Hepatocyte (in vitro differentiated cells): ENCODE data around the gene SSPN. TPM values are rescaled to one million over a fixed set of nuclear protein-coding genes. Genes with fewer than 3 reads are reported as not detected.

Experiments used
- DNase-seq: peaks from one replicate; pipeline ENCODE4 v3.0.0-alpha.2; 2016; ENCODE audit warnings: low spot score
- H2AFZ ChIP-seq: fragments of 200-600 bp; sonication (generic); 2 replicates; pipeline ENCODE4 v1.6.0; 2016; ENCODE audit warnings: antibody characterized with exemption, mild to moderate bottlenecking
- H3K27ac ChIP-seq: fragments of 200-600 bp; sonication (generic); 2 replicates; pipeline ENCODE4 v1.5.1; 2016; ENCODE audit warnings: mild to moderate bottlenecking
- H3K27me3 ChIP-seq: fragments of 200-600 bp; sonication (generic); 2 replicates; pipeline ENCODE4 v1.6.1; 2016
- H3K36me3 ChIP-seq: fragments of 200-600 bp; sonication (generic); replicated peaks from 2 replicates; pipeline ENCODE4 v1.5.1; 2016; ENCODE audit warnings: low read depth; ENCODE audit not compliant: insufficient read depth
- H3K4me1 ChIP-seq: fragments of 200-600 bp; sonication (generic); 2 replicates; pipeline ENCODE4 v1.5.1; 2016; ENCODE audit warnings: mild to moderate bottlenecking, moderate library complexity; ENCODE audit not compliant: insufficient read depth
- H3K4me2 ChIP-seq: fragments of 200-600 bp; sonication (generic); 2 replicates; pipeline ENCODE4 v1.6.0; 2016
- H3K4me3 ChIP-seq: fragments of 200-600 bp; sonication (generic); 2 replicates; pipeline ENCODE4 v1.5.1; 2016; ENCODE audit warnings: mild to moderate bottlenecking
- H3K79me2 ChIP-seq: fragments of 200-600 bp; sonication (generic); 2 replicates; pipeline ENCODE4 v1.6.0; 2017; ENCODE audit warnings: mild to moderate bottlenecking
- H3K9me2 ChIP-seq: fragments of 200-600 bp; sonication (generic); replicated peaks from 2 replicates; pipeline ENCODE4 v1.6.0; 2017; ENCODE audit warnings: mild to moderate bottlenecking; ENCODE audit not compliant: insufficient read depth
- H3K9me3 ChIP-seq: fragments of 200-600 bp; sonication (generic); 2 replicates; pipeline ENCODE4 v1.5.1; 2016; ENCODE audit warnings: low read depth, mild to moderate bottlenecking
- H4K20me1 ChIP-seq: fragments of 200-600 bp; sonication (generic); 2 replicates; pipeline ENCODE4 v1.6.0; 2016; ENCODE audit warnings: mild to moderate bottlenecking; ENCODE audit not compliant: insufficient read depth, poor library complexity, severe bottlenecking
- CTCF ChIP-seq: fragments of 200-600 bp; sonication (generic); IDR thresholded peaks from 2 replicates; pipeline ENCODE4 v1.5.1; 2016; ENCODE audit warnings: antibody characterized with exemption, mild to moderate bottlenecking; ENCODE audit not compliant: poor library complexity
- EZH2 ChIP-seq: fragments of 200-600 bp; sonication (generic); IDR thresholded peaks from 2 replicates; pipeline ENCODE4 v1.6.1; 2016; ENCODE audit warnings: antibody characterized with exemption, mild to moderate bottlenecking, borderline replicate concordance
- EZH2phosphoT487 ChIP-seq: fragments of 200-600 bp; sonication (generic); IDR thresholded peaks from one replicate; pipeline ENCODE4 v1.6.1; 2018; ENCODE audit warnings: antibody characterized with exemption, mild to moderate bottlenecking, low read depth, moderate library complexity; ENCODE audit not compliant: unreplicated experiment, severe bottlenecking
- WGBS: methylation state at CpG from one replicate; pipeline ENCODE4 v1.1.6; 2016; ENCODE audit warnings: low lambda C conversion rate; ENCODE audit errors: missing lambda C conversion rate; 5-methylcytosine and 5-hydroxymethylcytosine counted together
- polyA plus RNA-seq: library from polyadenylated mRNA; unstranded; fragments of >200 nt; fragmentation: Nextera tagmentation; extraction: Ambion mirVana; gene quantifications from 2 replicates; pipeline ENCODE4 v1.2.1, GENCODE V29; 2016
- total RNA-seq: library from RNA; depleted of rRNA; stranded (reverse); fragments of >200 nt; gene quantifications from 2 replicates; pipeline ENCODE4 v1.2.3, GENCODE V29; 2014

SSPN gene
- total and polyA plus RNA-seq, 2 experiments from 2014 or later = 1.7 to 12.5 TPM

- 93% methylated on average over 2 of the region's 2 CpGs for WGBS
- H3K4me2 ChIP-seq = no peak overlapping the region
Measured at GRCh38 chr12:26272851-26273250, 77.5 kb downstream of the SSPN start.

GRCh38 chr12:26273811-26274210 is 78.4 kb downstream of the SSPN start:
- TF ChIP-seq EZH2phosphoT487 (no peak), EZH2 (no peak), CTCF (no peak)
- no peak overlapping the region for H2AFZ ChIP-seq
- no peaks in the 10 kb centered on the region for H4K20me1 ChIP-seq
- H3K4me1 ChIP-seq = peaks cover 31% of the 10 kb centered on the region
- H3K4me2 ChIP-seq = peak overlapping the region; percentile 30
- H3K79me2 ChIP-seq = no peaks in the 10 kb centered on the region
- H3K4me3 ChIP-seq = no peak overlapping the region
- no peak for DNase-seq
- peak overlapping the region; percentile 81 for H3K27ac ChIP-seq
- no peaks in the 10 kb centered on the region for H3K27me3 ChIP-seq
- H3K9me2 ChIP-seq = no peaks in the 10 kb centered on the region
- H3K9me3 ChIP-seq = no peaks in the 10 kb centered on the region
- 36% methylated on average over 6 of the region's 6 CpGs for WGBS
- no peaks in the 10 kb centered on the region for H3K36me3 ChIP-seq

More at GRCh38 chr12:26272851-26273250, 77.5 kb downstream of the SSPN start:
- peaks cover 31% of the 10 kb centered on the region for H3K4me1 ChIP-seq
- H3K27me3 ChIP-seq = no peaks in the 10 kb centered on the region
- no peak overlapping the region for H3K4me3 ChIP-seq
- peak overlapping the region; percentile 81 for H3K27ac ChIP-seq
- H3K9me3 ChIP-seq = no peaks in the 10 kb centered on the region
- no peaks in the 10 kb centered on the region for H4K20me1 ChIP-seq
- H3K9me2 ChIP-seq = no peaks in the 10 kb centered on the region
- TF ChIP-seq EZH2phosphoT487 = no peak
- no peak for TF ChIP-seq CTCF
- TF ChIP-seq EZH2 = no peak
- no peak for DNase-seq
- H2AFZ ChIP-seq = no peak overlapping the region
- no peaks in the 10 kb centered on the region for H3K36me3 ChIP-seq
- H3K79me2 ChIP-seq = no peaks in the 10 kb centered on the region

GRCh38 chr12:26274441-26275312 is 79.3 kb downstream of the SSPN start:
- H3K27me3 ChIP-seq = no peaks in the 10 kb centered on the region
- no peaks in the 10 kb centered on the region for H3K36me3 ChIP-seq
- peaks cover 31% of the 10 kb centered on the region for H3K4me1 ChIP-seq
- H3K4me3 ChIP-seq = no peak overlapping the region
- peak overlapping the region; percentile 95 for H3K27ac ChIP-seq
- H3K9me3 ChIP-seq = no peaks in the 10 kb centered on the region
- H3K9me2 ChIP-seq = no peaks in the 10 kb centered on the region
- DNase-seq = peak; percentile 92
- WGBS = 42% methylated on average over 13 of the region's 13 CpGs
- peak overlapping the region; percentile 30 for H3K4me2 ChIP-seq
- no peaks in the 10 kb centered on the region for H3K79me2 ChIP-seq
- H4K20me1 ChIP-seq = no peaks in the 10 kb centered on the region
- H2AFZ ChIP-seq = peak overlapping the region; percentile 14
- no peak for TF ChIP-seq EZH2phosphoT487
- peak; percentile 12 for TF ChIP-seq CTCF
- TF ChIP-seq EZH2 = no peak
